ENCODE data around the gene IL1F10.

- TF ChIP-seq CTCF (IDR thresholded peaks at IDR 0.05) (no peak), POLR2A (IDR thresholded peaks at IDR 0.05) (no peak), POLR2AphosphoS5 (IDR thresholded peaks at IDR 0.05) (no peak), EP300 (IDR thresholded peaks at IDR 0.05) (no peak)
Measured at GRCh38 chr2:113032737-113033136, 35.0 kb upstream of the IL1F10 start.
